Activated CD4-positive, alpha-beta memory T cell treated with anti-CD3 and anti-CD28 coated beads, Interleukin-2, amount 10 ng/mL, durations not matched to agents 7 days and 5 days (primary cell): ENCODE data around the gene HAL. TPM values are rescaled to one million over a fixed set of nuclear protein-coding genes. Genes with fewer than 3 reads are reported as not detected.
"Not testable (repeated sequence)": the region's sequence is repeated elsewhere in the genome, so short reads cannot be mapped to it uniquely, and the experiment has no call there.

ENCODE experiments used
- CTCF ChIA-PET: fragments of 350-600 bp; sonication (Branson Sonifier 250); formaldehyde crosslinking; loops from one replicate; lab custom pipeline; 2021; ENCODE audit warnings: antibody characterized with exemption, inconsistent platforms; lab: Charles Lee
- POLR2A ChIA-PET: fragments of 350-600 bp; sonication (Branson Sonifier 250); formaldehyde crosslinking; loops from one replicate; lab custom pipeline; 2021; ENCODE audit warnings: antibody characterized with exemption; lab: Charles Lee
- DNase-seq: peaks from one replicate; pipeline ENCODE4 v3.0.0-alpha.2; 2020
- H3K27ac Mint-ChIP-seq: one replicate; pipeline ENCODE4 v1.8.0; 2021; ENCODE audit warnings: mild to moderate bottlenecking, mixed read lengths
- H3K27me3 Mint-ChIP-seq: one replicate; pipeline ENCODE4 v1.8.0; 2021; ENCODE audit warnings: mixed read lengths
- H3K36me3 Mint-ChIP-seq: one replicate; pipeline ENCODE4 v1.8.0; 2021; ENCODE audit warnings: low read depth, mixed read lengths
- H3K4me1 Mint-ChIP-seq: one replicate; pipeline ENCODE4 v1.8.0; 2021; ENCODE audit warnings: mixed read lengths
- H3K4me3 Mint-ChIP-seq: one replicate; pipeline ENCODE4 v1.8.0; 2021; ENCODE audit warnings: mild to moderate bottlenecking, mixed read lengths
- H3K9me3 Mint-ChIP-seq: one replicate; pipeline ENCODE4 v1.8.0; 2021; ENCODE audit warnings: mixed read lengths
- total RNA-seq, 2 experiments: library from RNA; stranded (reverse); gene quantifications; one replicate each; pipeline ENCODE4 v1.2.3, GENCODE V29; 2021

Gene HAL
- total RNA-seq, 2 experiments from 2014 or later: 0.18 to 0.23 TPM

GRCh38 chr12:95984682-95985081 is 11.5 kb downstream of the HAL start:
- no peak for DNase-seq
- CTCF ChIA-PET: interaction anchor here (0.6 kb wide), 1 partner anchor 1326 kb away, joined by 3 read pairs; no protein-coding TSS in a partner anchor
- no peaks in the 10 kb centered on the region for H3K4me1 Mint-ChIP-seq
- H3K27ac Mint-ChIP-seq: no peak overlapping the region
- H3K9me3 Mint-ChIP-seq: no peaks in the 10 kb centered on the region
- H3K4me3 Mint-ChIP-seq: no peak overlapping the region
- H3K36me3 Mint-ChIP-seq: no peaks in the 10 kb centered on the region
- POLR2A ChIA-PET: no interaction called here
- H3K27me3 Mint-ChIP-seq: no peaks in the 10 kb centered on the region

- no peak for DNase-seq
- ChIA-PET CTCF (no interaction called here), POLR2A (no interaction called here)
- no peaks in the 10 kb centered on the region for H3K4me1 Mint-ChIP-seq
- H3K9me3 Mint-ChIP-seq: no peaks in the 10 kb centered on the region
- no peak overlapping the region for H3K4me3 Mint-ChIP-seq
- H3K27ac Mint-ChIP-seq: no peak overlapping the region
- H3K36me3 Mint-ChIP-seq: no peaks in the 10 kb centered on the region
- H3K27me3 Mint-ChIP-seq: no peaks in the 10 kb centered on the region
These were observed 13.5 kb downstream of the HAL start for GRCh38 chr12:95982602-95983001.

- Mint-ChIP-seq H3K9me3 (no peaks in the 10 kb centered on the region), H3K4me3 (no peak overlapping the region), H3K4me1 (no peaks in the 10 kb centered on the region), H3K36me3 (no peaks in the 10 kb centered on the region), H3K27ac (no peak overlapping the region), H3K27me3 (no peaks in the 10 kb centered on the region)
- DNase-seq: no peak
- POLR2A ChIA-PET: no interaction called here
- CTCF ChIA-PET: no interaction called here
These were observed 15.7 kb downstream of the HAL start for GRCh38 chr12:95980437-95980836.

GRCh38 chr12:95978774-95979173 is 17.4 kb downstream of the HAL start:
- ChIA-PET CTCF (no interaction called here), POLR2A (no interaction called here)
- H3K36me3 Mint-ChIP-seq: no peaks in the 10 kb centered on the region
- no peak for DNase-seq
- H3K27ac Mint-ChIP-seq: no peak overlapping the region
- no peaks in the 10 kb centered on the region for H3K4me1 Mint-ChIP-seq
- no peak overlapping the region for H3K4me3 Mint-ChIP-seq
- no peaks in the 10 kb centered on the region for H3K27me3 Mint-ChIP-seq
- no peaks in the 10 kb centered on the region for H3K9me3 Mint-ChIP-seq

GRCh38 chr12:95978351-95978750 is 17.8 kb downstream of the HAL start:
- H3K9me3 Mint-ChIP-seq: no peaks in the 10 kb centered on the region
- H3K27me3 Mint-ChIP-seq: no peaks in the 10 kb centered on the region
- H3K4me3 Mint-ChIP-seq: no peak overlapping the region
- POLR2A ChIA-PET: no interaction called here
- H3K36me3 Mint-ChIP-seq: no peaks in the 10 kb centered on the region
- CTCF ChIA-PET: no interaction called here
- no peaks in the 10 kb centered on the region for H3K4me1 Mint-ChIP-seq
- no peak overlapping the region for H3K27ac Mint-ChIP-seq
- no peak for DNase-seq

GRCh38 chr12:95977764-95978305 is 18.3 kb downstream of the HAL start:
- no peak overlapping the region for H3K27ac Mint-ChIP-seq
- H3K4me1 Mint-ChIP-seq: no peaks in the 10 kb centered on the region
- CTCF ChIA-PET: no interaction called here
- POLR2A ChIA-PET: no interaction called here
- DNase-seq: no peak
- H3K9me3 Mint-ChIP-seq: no peaks in the 10 kb centered on the region
- H3K4me3 Mint-ChIP-seq: no peak overlapping the region
- no peaks in the 10 kb centered on the region for H3K36me3 Mint-ChIP-seq
- H3K27me3 Mint-ChIP-seq: no peaks in the 10 kb centered on the region

GRCh38 chr12:95976416-95976832 is 19.7 kb downstream of the HAL start:
- ChIA-PET CTCF (interaction anchor here (1.7 kb wide), 1 partner anchor 22 kb away, joined by 5 read pairs; no protein-coding TSS in a partner anchor), POLR2A (no interaction called here)
- Mint-ChIP-seq H3K9me3 (no peaks in the 10 kb centered on the region), H3K36me3 (no peaks in the 10 kb centered on the region), H3K27ac (no peak overlapping the region), H3K4me3 (no peak overlapping the region), H3K4me1 (no peaks in the 10 kb centered on the region), H3K27me3 (no peaks in the 10 kb centered on the region)
- no peak for DNase-seq

GRCh38 chr12:95975491-95975890 is 20.7 kb downstream of the HAL start:
- Mint-ChIP-seq H3K27me3 (no peaks in the 10 kb centered on the region), H3K4me3 (no peak overlapping the region), H3K36me3 (no peaks in the 10 kb centered on the region), H3K4me1 (no peaks in the 10 kb centered on the region), H3K9me3 (no peaks in the 10 kb centered on the region), H3K27ac (no peak overlapping the region)
- ChIA-PET POLR2A (no interaction called here), CTCF (interaction anchor here (2.4 kb wide), 1 partner anchor 23 kb away, joined by 7 read pairs; no protein-coding TSS in a partner anchor)
- no peak for DNase-seq

- ChIA-PET POLR2A (no interaction called here), CTCF (interaction anchor here (2.4 kb wide), 1 partner anchor 24 kb away, joined by 7 read pairs; no protein-coding TSS in a partner anchor)
- H3K9me3 Mint-ChIP-seq: no peaks in the 10 kb centered on the region
- no peaks in the 10 kb centered on the region for H3K27me3 Mint-ChIP-seq
- no peaks in the 10 kb centered on the region for H3K4me1 Mint-ChIP-seq
- no peak for DNase-seq
- H3K27ac Mint-ChIP-seq: no peak overlapping the region
- H3K4me3 Mint-ChIP-seq: no peak overlapping the region
- no peaks in the 10 kb centered on the region for H3K36me3 Mint-ChIP-seq
These were observed 21.8 kb downstream of the HAL start for GRCh38 chr12:95974358-95974757.

- H3K27me3 Mint-ChIP-seq: no peaks in the 10 kb centered on the region
- DNase-seq: no peak
- ChIA-PET POLR2A (no interaction called here), CTCF (interaction anchor here (2.4 kb wide), 1 partner anchor 25 kb away, joined by 7 read pairs; no protein-coding TSS in a partner anchor)
- no peak overlapping the region for H3K27ac Mint-ChIP-seq
- H3K36me3 Mint-ChIP-seq: no peaks in the 10 kb centered on the region
- H3K4me1 Mint-ChIP-seq: no peaks in the 10 kb centered on the region
- H3K9me3 Mint-ChIP-seq: no peaks in the 10 kb centered on the region
- no peak overlapping the region for H3K4me3 Mint-ChIP-seq
These were observed 23.2 kb downstream of the HAL start for GRCh38 chr12:95972832-95973456.

GRCh38 chr12:95970905-95971304 is 25.2 kb downstream of the HAL start:
- H3K27me3 Mint-ChIP-seq: no peaks in the 10 kb centered on the region
- H3K4me1 Mint-ChIP-seq: no peaks in the 10 kb centered on the region
- ChIA-PET POLR2A (no interaction called here), CTCF (no interaction called here)
- H3K9me3 Mint-ChIP-seq: no peaks in the 10 kb centered on the region
- H3K36me3 Mint-ChIP-seq: no peaks in the 10 kb centered on the region
- no peak for DNase-seq
- no peak overlapping the region for H3K27ac Mint-ChIP-seq
- H3K4me3 Mint-ChIP-seq: no peak overlapping the region

GRCh38 chr12:95969116-95969515 is 27.0 kb downstream of the HAL start:
- H3K4me1 Mint-ChIP-seq, H3K36me3 Mint-ChIP-seq, H3K27me3 Mint-ChIP-seq, H3K9me3 Mint-ChIP-seq, H3K27ac Mint-ChIP-seq, POLR2A ChIA-PET, DNase-seq, H3K4me3 Mint-ChIP-seq, CTCF ChIA-PET: not testable (repeated sequence)

- no peaks in the 10 kb centered on the region for H3K4me1 Mint-ChIP-seq
- no peaks in the 10 kb centered on the region for H3K36me3 Mint-ChIP-seq
- H3K4me3 Mint-ChIP-seq: no peak overlapping the region
- DNase-seq: no peak
- no peak overlapping the region for H3K27ac Mint-ChIP-seq
- POLR2A ChIA-PET: interaction anchor here (1.4 kb wide), 1 partner anchor 24 kb away, joined by 3 read pairs; the partner anchor contains the start of gene AMDHD1
- no peaks in the 10 kb centered on the region for H3K9me3 Mint-ChIP-seq
- CTCF ChIA-PET: interaction anchor here (1.5 kb wide), 1 partner anchor 32 kb away, joined by 4 read pairs; no protein-coding TSS in a partner anchor
- no peaks in the 10 kb centered on the region for H3K27me3 Mint-ChIP-seq
These were observed 28.8 kb downstream of the HAL start for GRCh38 chr12:95967301-95967700.
